Lower lobe of right lung (tissue), 2 donors: ENCODE results near the gene CKB. TPM values are rescaled to one million over a fixed set of nuclear protein-coding genes. Genes with fewer than 3 reads are reported as not detected.

ENCODE experiments used
- ATAC-seq, 2 donors: fragments of 200-7000 bp; cut with Tn5 transposase; one replicate each; pipeline ENCODE4 v1.9.1; 2020 to 2022; ENCODE audit warnings: mild to moderate bottlenecking in 2 of 2, moderate library complexity in 2 of 2
- DNase-seq: peaks from one replicate; pipeline ENCODE4 v3.0.0-alpha.2; 2020
- H3K27ac ChIP-seq: fragments of 200-600 bp; one replicate; pipeline ENCODE4 v1.8.0; 2022
- H3K27me3 ChIP-seq: fragments of 200-600 bp; one replicate; pipeline ENCODE4 v1.8.0; 2022; ENCODE audit warnings: low read depth
- H3K36me3 ChIP-seq: fragments of 200-600 bp; one replicate; pipeline ENCODE4 v1.8.0; 2022; ENCODE audit warnings: mild to moderate bottlenecking
- H3K4me1 ChIP-seq: fragments of 200-600 bp; one replicate; pipeline ENCODE4 v1.8.0; 2022
- H3K4me3 ChIP-seq: fragments of 200-600 bp; one replicate; pipeline ENCODE4 v1.8.0; 2022; ENCODE audit warnings: mild to moderate bottlenecking
- H3K9me3 ChIP-seq: fragments of 200-600 bp; one replicate; pipeline ENCODE4 v1.8.0; 2022
- intact Hi-C: fragments of 100-400 bp; cut with DNase I; formaldehyde crosslinking; loops from one replicate; pipeline ENCODE4 v1.11.0; 2022
- total RNA-seq: library from RNA; stranded (reverse); fragmentation: NEBNext Ultra II Directional; extraction: Animal tissue kit (Norgen Biotek cat#: 25700); gene quantifications from one replicate; pipeline ENCODE4 v1.2.1, GENCODE V29; 2021
- TF ChIP-seq, protein P1 (sequence below): fragments of 200-600 bp; IDR thresholded peaks from one replicate; pipeline ENCODE4 v1.8.0; 2022; ENCODE audit warnings: antibody characterized with exemption, mild to moderate bottlenecking
- donor health status: DM: no; HTN: yes; CAD: no; lungs with severe emphysema.

Gene CKB
- total RNA-seq, 1 donor from 2014 or later = 115 TPM

- Histone ChIP-seq H3K27ac (peak overlapping the region; percentile 80), H3K36me3 (peaks cover 8% of the 10 kb centered on the region), H3K27me3 (no peaks in the 10 kb centered on the region), H3K4me3 (peak overlapping the region; percentile 22), H3K4me1 (peaks cover 33% of the 10 kb centered on the region), H3K9me3 (no peaks in the 10 kb centered on the region)
- intact Hi-C loops = no loop called here
- TF ChIP-seq, protein P1, sequence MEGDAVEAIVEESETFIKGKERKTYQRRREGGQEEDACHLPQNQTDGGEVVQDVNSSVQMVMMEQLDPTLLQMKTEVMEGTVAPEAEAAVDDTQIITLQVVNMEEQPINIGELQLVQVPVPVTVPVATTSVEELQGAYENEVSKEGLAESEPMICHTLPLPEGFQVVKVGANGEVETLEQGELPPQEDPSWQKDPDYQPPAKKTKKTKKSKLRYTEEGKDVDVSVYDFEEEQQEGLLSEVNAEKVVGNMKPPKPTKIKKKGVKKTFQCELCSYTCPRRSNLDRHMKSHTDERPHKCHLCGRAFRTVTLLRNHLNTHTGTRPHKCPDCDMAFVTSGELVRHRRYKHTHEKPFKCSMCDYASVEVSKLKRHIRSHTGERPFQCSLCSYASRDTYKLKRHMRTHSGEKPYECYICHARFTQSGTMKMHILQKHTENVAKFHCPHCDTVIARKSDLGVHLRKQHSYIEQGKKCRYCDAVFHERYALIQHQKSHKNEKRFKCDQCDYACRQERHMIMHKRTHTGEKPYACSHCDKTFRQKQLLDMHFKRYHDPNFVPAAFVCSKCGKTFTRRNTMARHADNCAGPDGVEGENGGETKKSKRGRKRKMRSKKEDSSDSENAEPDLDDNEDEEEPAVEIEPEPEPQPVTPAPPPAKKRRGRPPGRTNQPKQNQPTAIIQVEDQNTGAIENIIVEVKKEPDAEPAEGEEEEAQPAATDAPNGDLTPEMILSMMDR = no peak
- DNase-seq (peak; percentile 68), ATAC-seq (peak; percentile 78 to 83)
These were observed 29.6 kb upstream of the CKB start for GRCh38 chr14:103552011-103552845.

DNA sequence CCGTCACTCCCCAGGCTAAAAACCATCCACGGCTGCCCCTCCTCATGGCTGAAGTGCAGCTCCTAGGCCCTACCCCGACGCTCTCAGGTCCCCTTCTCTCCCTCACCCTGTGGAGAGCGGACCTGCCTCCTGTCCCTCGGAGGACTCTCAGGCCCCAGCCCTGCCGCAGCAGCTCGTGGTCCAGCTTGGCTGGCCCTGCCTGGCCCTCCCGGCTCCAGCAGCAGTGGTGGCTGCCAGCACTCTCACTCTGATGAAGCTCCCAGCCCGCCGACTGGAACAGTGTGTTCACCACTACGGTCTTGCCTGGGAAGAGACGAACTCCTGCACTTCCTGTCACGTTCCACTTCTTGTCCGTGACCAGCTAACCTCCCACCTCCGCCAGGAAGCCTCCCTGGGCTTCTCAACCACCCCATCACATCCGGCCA lies 28.7 kb upstream of the CKB start:
- H3K27ac ChIP-seq = peak overlapping the region; percentile 80
- DNase-seq (peak; percentile 50), ATAC-seq (peak; percentile 11 to 18)
- H3K36me3 ChIP-seq = peaks cover 4% of the 10 kb centered on the region
- no peaks in the 10 kb centered on the region for H3K9me3 ChIP-seq
- no peaks in the 10 kb centered on the region for H3K27me3 ChIP-seq
- H3K4me1 ChIP-seq = peaks cover 32% of the 10 kb centered on the region
- peak overlapping the region; percentile 22 for H3K4me3 ChIP-seq
- TF ChIP-seq, protein P1 = no peak
- intact Hi-C loops = no loop called here

GRCh38 chr14:103550451-103551337 lies 28.1 kb upstream of the CKB start:
- H3K27me3 ChIP-seq = no peaks in the 10 kb centered on the region
- DNase-seq = peak; percentile 47
- peaks cover 4% of the 10 kb centered on the region for H3K36me3 ChIP-seq
- H3K4me3 ChIP-seq = peak overlapping the region; percentile 22
- peak; percentile 1 for ATAC-seq
- TF ChIP-seq, protein P1 = no peak
- H3K4me1 ChIP-seq = peaks cover 33% of the 10 kb centered on the region
- intact Hi-C loops = no loop called here
- H3K27ac ChIP-seq = peak overlapping the region; percentile 80
- no peaks in the 10 kb centered on the region for H3K9me3 ChIP-seq

DNA sequence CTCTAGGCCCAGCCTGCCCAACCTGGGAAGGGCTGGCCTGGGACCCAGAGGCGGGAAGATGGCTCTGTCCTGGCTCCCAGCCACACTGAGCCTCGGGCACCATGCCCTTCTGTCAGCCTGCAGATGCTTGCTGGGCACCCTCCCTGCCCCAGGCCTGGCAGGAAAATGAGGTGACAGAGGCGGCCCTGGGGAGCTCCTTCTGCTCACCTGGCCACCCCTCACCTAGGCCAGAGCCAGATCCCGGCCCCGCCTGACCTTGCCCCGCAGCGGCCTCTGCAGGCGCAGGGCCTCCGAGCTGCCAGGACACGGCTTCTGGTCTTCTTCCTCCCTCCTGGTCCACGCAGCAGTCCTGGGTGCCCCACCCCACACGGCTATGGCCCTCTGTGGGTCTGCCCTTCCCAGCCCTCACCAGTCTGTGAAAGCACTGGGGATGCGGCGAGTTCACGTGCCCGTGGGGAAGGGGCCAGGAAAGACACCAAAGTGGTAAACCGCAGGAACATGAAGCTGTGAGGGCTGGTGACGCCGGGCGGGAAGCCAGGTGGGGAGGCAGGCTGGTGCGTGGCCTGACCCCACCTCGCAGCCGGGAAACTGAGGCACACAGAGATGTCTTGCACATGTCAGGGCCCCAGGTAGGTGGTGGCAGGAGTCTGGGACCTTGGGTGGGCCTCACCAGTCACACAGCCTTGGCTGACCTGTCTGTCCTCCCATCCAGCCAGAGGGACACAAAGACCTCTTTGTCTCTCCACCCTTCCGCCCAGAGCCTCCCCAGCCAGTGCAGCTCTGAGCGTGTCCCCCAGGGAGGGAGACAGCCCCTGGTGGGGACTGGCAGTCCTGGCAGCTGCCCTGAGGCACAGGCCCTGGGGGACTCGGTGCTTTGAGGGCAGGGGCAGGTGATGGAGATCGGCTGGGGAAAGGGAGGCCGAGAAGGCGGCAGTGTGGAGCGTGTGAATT lies 27.0 kb upstream of the CKB start:
- Histone ChIP-seq H3K27ac (peak overlapping the region; percentile 80), H3K36me3 (peaks cover 1% of the 10 kb centered on the region), H3K4me1 (peaks cover 35% of the 10 kb centered on the region), H3K27me3 (no peaks in the 10 kb centered on the region), H3K4me3 (no peak overlapping the region), H3K9me3 (no peaks in the 10 kb centered on the region)
- DNase-seq (peak; percentile 43), ATAC-seq (no peak)
- intact Hi-C loops = no loop called here
- TF ChIP-seq, protein P1 = no peak
